Measurements from ENCODE around the gene TRIM17.

- TF ChIP-seq, protein P1, sequence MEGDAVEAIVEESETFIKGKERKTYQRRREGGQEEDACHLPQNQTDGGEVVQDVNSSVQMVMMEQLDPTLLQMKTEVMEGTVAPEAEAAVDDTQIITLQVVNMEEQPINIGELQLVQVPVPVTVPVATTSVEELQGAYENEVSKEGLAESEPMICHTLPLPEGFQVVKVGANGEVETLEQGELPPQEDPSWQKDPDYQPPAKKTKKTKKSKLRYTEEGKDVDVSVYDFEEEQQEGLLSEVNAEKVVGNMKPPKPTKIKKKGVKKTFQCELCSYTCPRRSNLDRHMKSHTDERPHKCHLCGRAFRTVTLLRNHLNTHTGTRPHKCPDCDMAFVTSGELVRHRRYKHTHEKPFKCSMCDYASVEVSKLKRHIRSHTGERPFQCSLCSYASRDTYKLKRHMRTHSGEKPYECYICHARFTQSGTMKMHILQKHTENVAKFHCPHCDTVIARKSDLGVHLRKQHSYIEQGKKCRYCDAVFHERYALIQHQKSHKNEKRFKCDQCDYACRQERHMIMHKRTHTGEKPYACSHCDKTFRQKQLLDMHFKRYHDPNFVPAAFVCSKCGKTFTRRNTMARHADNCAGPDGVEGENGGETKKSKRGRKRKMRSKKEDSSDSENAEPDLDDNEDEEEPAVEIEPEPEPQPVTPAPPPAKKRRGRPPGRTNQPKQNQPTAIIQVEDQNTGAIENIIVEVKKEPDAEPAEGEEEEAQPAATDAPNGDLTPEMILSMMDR (optimal IDR thresholded peaks at IDR 0.05 in 1 of 3, IDR thresholded peaks at IDR 0.05 in 1 of 3, conservative IDR thresholded peaks at IDR 0.05 in 1 of 3; ENCODE audit: extremely low read depth in 1 of 3, insufficient read depth in 2 of 3, low read length in 3 of 3) = no peak
- TF ChIP-seq EZH2 (IDR thresholded peaks at IDR 0.05; ENCODE audit: low read length) = no peak
Measured at GRCh38 chr1:228424685-228425660, 8.3 kb upstream of the TRIM17 start.
